HG03103 (cell line): ENCODE results near the gene TSBP1.
"Not testable (repeated sequence)": the region's sequence is repeated elsewhere in the genome, so short reads cannot be mapped to it uniquely, and the experiment has no call there.

Source experiments
- ATAC-seq: cut with Tn5 transposase; IDR thresholded peaks from one replicate; pipeline ENCODE4 v1.9.1; 2021; ENCODE audit warnings: low read depth; ENCODE audit not compliant: unreplicated experiment

Gene TSBP1

DNA sequence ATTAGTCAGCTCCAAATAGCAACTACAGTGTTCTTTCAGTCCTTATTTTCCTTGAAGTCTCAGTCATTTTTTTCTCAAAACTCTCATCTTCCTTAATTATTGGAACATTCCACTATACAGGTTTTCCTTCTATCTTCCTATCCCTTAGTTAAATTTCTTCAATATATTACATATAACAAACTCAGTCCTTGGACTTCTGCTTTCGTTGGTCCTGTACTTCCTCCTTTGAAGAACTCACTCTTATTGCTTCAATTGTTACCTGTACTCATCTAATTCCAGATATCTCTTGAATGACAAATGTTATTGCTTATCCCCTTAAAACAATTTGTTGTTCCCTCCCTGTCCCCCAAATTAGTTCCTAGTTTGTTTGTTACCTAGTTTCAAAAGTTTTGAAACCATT is 80.2 kb downstream of the TSBP1 start:
- ATAC-seq = no peak

GRCh38 chr6:32290886-32291450 is 80.7 kb downstream of the TSBP1 start:
- ATAC-seq = no peak

DNA sequence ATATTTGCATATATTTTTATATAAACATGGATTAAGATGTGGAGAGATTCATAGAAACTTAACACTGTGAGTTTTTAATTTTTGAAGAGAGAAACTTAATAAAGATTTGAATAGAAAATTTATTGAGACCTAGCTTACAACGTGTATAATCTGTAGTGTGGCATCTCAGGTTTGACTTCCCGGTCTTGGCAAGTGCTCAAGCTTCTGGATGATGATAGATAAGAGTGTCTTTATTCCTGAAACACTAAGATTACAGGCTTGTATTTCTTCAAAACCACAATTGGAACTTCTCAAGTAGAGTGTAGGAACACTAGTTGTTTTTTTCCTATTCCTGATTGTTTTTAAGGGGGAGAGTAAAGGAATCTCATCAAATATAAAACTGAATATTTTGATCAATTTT is 83.3 kb downstream of the TSBP1 start:
- no peak for ATAC-seq

DNA sequence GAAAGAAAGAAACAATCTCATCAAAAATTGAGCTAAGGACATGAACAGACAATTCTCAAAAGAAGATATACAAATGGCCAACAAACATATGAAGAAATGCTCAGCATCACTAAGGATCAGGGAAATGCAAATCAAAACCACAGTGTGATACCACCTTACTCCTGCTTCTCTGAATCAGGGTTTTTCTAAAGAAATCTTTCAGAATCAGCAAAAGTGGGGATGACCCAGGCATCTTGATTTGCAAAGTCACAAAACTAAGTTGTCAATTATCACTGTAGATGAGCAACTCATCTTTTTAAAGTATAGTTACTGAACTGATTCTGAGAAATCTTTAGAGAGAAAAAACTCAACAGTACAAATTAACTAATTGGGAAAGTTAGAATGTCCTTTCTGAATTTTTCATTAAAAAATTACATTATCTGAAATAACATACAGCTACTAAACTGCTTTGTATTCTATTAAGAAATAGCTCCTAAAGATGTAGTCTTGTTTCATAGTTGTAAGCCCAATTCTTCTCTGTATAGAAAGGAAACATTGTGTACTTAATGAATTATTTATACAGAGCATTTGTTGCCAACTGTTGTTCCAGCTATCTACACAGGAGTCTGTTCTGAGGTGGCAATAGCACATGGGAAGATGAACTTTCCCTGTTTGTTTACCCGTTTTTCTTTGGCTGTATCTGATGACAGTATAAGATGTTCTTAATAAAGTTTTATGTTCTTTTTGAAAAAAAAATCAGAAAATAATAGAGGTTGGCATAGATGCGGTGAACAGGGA is 97.7 kb downstream of the TSBP1 start:
- not testable (repeated sequence) for ATAC-seq

GRCh38 chr6:32271429-32271828 is 100.3 kb downstream of the TSBP1 start:
- ATAC-seq = no peak

DNA sequence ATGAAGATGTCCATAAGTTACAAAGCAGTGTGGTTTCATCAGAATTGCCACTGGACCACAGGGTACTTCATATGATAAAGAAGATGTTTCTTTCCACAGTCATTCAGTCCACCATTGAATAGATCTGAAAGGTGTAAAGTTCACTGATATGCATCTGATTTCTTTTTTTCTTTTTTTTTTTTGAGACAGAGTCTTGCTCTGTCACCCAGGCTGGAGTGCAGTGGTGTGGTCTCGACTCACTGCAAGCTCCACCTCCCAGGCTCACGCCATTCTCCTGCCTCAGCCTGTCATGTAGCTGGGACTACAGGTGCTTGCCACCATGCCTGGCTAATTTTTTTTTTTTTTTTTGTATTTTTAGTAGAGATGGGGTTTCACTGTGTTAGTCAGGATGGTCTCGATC is 103.2 kb downstream of the TSBP1 start:
- not testable (repeated sequence) for ATAC-seq

GRCh38 chr6:32267035-32267434 is 104.7 kb downstream of the TSBP1 start:
- ATAC-seq = no peak

- not testable (repeated sequence) for ATAC-seq
Measured at GRCh38 chr6:32257262-32257661, 114.4 kb downstream of the TSBP1 start.

- ATAC-seq = no peak
Measured at GRCh38 chr6:32255199-32256153, 116.2 kb downstream of the TSBP1 start.

GRCh38 chr6:32254761-32255198 is 116.9 kb downstream of the TSBP1 start:
- ATAC-seq = no peak

- no peak for ATAC-seq
Measured at GRCh38 chr6:32252331-32253009, 119.2 kb downstream of the TSBP1 start.

DNA sequence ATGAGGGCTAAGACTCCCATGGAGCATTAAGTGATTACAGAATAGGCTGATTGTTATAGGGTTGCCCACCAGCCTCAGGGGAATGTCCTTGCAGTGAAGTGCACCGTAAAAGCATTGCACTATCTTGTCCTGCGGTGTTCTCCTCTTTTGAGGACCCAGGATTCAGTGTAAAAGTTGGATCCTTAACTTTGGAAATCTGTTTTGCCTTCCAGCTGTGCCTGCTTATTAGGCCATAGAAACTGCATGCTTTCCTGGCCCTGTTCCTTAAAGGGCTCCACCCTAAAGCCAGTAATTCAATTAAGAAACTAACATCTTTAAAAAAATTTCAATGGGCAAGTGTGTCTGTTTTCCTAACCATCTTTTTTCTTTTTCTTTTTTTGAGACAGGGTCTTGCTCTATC is 122.4 kb downstream of the TSBP1 start:
- no peak for ATAC-seq

DNA sequence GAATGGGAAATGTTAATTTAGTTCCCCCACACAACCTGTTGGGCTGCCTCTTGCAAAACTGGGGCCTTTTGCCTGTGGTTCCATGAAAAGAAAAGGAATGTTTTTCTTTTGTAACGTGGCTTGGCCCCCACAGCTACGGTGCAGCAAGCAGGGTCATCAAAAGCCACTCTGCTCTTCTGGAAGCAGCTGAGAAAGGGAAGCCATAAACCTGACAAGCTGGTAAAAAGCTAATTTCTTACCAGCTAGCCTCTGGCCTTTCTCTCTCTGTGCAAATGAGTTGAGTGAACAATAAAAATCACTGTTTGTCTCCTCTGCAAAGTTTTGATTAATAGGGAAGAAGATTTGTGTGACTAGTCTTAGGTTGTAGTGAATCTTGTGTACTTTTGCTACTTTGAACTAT is 124.3 kb downstream of the TSBP1 start:
- no peak for ATAC-seq

- ATAC-seq = no peak
Measured at GRCh38 chr6:32244946-32245398, 126.7 kb downstream of the TSBP1 start.

- ATAC-seq = no peak
Measured at GRCh38 chr6:32244270-32244669, 127.4 kb downstream of the TSBP1 start.
